CD4-positive, alpha-beta T cell treated with Interleukin-1 beta for 1 hour (primary cell): ENCODE results near the gene ERBB4.

Experiments
- DNase-seq, 2 donors: peaks; one replicate each; pipeline ENCODE4 v3.0.0-alpha.2; 2020 to 2022

The ERBB4 gene

GRCh38 chr2:211981451-211981850, 557.2 kb downstream of the ERBB4 start:
- no peak for DNase-seq

DNA sequence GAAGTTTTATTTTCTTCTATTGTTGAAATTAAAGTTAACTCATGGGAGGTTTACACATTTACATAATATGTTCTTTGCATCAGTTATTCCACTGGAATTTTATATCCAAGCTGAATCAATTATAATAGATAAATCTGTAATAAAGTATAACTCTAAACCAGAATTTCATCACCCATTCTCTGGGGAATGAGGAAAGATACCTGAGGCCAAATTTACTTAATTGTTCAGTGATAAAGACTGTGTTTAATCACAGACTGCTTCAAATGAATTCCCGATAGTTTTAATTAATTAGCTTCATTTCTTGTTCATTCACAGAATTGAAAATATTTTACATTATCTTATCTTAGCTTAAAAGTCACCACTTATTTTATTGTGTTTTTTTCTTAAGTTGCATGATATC, 562.5 kb downstream of the ERBB4 start:
- no peak for DNase-seq

- no peak for DNase-seq
Measured at GRCh38 chr2:211967234-211967633, 571.4 kb downstream of the ERBB4 start.

DNA sequence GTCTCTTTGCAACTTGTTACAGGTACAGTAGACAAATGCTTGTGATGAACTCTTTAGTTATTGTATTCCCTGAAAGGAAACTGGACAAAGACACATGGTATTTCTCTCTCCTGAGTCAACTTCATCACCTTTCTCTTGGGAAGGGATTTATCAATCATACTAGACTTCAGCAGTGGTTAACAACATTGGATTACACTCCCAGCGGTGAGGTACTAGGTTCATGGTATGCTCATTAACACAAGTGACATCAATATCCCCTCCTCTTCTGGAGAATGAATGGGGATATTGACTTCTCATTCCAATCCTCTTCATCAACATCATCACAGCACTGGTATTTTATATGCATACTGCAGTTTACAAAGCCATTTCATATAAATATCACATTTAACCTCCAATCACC, 574.6 kb downstream of the ERBB4 start:
- no peak for DNase-seq

GRCh38 chr2:211957799-211958198, 580.8 kb downstream of the ERBB4 start:
- no peak for DNase-seq

- no peak for DNase-seq
Measured at GRCh38 chr2:211955648-211956047, 583.0 kb downstream of the ERBB4 start.

- no peak for DNase-seq
Measured at GRCh38 chr2:211948932-211949331, 589.7 kb downstream of the ERBB4 start.

GRCh38 chr2:211946960-211947359, 591.6 kb downstream of the ERBB4 start:
- no peak for DNase-seq

GRCh38 chr2:211944572-211944971, 594.0 kb downstream of the ERBB4 start:
- DNase-seq = no peak

- no peak for DNase-seq
Measured at GRCh38 chr2:211942153-211942552, 596.4 kb downstream of the ERBB4 start.

DNA sequence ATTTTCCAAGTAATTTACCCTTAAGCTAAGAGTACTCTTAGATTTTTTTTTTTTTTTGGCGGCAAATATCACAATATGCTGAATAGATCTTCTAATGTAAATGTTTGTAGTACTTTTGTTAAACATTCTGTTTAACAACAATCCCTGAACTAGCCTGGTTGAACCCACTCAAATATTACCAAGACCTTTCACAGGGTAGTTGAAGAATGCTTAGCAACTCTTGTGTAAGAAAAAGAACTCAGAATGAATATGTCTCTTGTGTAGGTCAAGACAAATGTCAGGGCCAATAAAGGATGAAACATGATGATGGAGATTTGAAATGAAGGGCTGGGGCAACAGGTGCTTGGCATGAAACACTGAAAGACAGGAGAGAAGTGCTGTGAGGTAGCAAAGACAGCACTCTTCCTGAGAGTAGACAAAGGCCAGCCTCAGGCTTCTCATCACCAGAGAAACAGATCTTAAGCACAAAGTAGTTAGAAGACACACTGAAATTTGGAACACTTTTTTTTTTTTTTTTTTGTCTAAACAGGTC, 597.3 kb downstream of the ERBB4 start:
- no peak for DNase-seq

DNA sequence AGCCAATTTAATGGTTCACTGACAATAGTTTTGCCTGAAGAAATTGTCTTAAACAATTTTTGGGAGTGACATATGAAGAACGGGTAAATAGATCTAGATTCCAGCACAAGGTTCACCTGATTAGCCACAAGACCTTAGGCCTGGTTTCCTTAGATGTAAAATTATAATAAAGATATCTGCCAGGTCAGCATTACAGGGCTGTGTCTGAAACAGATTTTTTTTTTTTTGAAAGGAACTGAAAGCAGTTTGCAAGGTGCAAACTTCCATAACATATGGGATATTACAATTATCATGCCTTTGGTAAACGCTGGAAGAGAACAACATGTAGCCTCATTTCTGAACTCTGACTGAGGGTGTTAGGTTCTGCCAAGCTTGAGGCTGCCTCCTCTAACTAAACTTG, 599.4 kb downstream of the ERBB4 start:
- DNase-seq = no peak

DNA sequence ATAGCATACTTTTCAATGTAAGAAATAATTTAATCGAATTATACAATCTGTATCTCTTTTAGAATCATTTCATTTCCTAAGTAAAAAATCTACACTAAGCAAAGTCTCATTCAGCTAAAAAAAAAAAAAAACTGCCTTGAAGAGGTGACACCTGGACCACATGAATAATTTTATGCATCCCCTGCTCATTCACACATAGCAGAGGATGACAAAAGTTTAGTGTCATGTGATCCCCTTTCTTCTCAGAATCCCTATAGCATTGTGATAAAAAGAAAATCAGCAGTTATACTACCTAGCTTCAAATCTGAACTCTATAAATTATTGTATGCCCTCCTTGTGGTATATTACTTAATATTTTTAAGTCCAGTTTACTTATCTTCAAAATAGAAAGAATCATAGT, 603.8 kb downstream of the ERBB4 start:
- no peak for DNase-seq

DNA sequence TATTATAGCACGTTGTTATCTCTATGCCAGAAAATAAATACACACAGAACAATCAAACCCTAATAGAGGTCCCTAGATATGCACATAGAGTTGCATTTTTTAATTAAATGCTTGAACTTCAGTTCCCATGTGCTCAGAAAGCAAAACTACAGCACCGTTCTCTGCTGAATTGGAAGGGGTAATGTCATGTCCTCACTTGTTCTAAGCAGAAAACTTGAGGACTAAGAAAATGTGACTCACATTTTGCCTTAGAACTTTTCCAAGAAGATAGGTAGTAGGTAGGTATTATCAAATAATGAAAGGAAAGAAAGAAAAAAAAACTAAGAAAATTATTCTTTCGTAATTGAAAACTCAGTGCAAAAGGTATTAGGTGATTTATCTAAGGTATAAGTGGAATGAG, 607.3 kb downstream of the ERBB4 start:
- DNase-seq = no peak

- no peak for DNase-seq
Measured at GRCh38 chr2:211930331-211930730, 608.3 kb downstream of the ERBB4 start.

GRCh38 chr2:211928201-211928600, 610.4 kb downstream of the ERBB4 start:
- no peak for DNase-seq

DNA sequence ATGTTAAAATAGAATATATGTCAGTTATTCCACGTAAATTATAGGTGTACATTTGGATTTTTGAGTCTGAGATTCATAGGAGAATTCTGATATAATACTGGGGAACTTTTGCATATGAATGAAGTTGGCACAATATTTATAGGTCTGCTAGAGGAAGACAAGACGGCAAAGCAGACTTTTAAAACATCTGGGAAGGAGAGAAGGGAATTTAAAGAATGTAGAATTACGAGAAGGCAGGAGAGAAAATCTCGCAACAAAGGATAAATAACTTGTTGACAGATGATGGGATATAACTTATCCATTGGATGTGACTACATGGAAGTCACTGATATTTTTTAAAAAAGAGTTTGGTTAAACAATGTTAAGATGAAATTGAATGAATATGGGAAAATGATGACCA, 615.6 kb downstream of the ERBB4 start:
- DNase-seq = no peak

DNA sequence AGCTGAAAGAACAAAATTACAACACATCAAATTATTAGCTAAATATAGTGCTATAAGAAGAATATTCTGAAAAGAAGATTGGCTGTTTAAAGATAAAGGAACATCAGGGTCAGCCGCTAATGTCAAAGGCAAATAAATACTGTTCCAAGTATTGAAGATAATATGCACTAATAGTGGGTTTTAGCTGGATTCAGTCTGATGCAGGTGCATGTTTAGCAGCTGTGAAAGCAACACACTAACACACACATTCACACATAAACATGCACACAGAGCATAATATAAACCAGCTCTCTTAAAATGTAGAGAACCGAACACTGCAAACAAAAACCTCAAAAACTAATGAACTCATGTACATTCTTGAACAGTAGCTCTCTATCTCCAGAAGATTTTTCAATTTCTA, 634.6 kb downstream of the ERBB4 start:
- DNase-seq = no peak

DNA sequence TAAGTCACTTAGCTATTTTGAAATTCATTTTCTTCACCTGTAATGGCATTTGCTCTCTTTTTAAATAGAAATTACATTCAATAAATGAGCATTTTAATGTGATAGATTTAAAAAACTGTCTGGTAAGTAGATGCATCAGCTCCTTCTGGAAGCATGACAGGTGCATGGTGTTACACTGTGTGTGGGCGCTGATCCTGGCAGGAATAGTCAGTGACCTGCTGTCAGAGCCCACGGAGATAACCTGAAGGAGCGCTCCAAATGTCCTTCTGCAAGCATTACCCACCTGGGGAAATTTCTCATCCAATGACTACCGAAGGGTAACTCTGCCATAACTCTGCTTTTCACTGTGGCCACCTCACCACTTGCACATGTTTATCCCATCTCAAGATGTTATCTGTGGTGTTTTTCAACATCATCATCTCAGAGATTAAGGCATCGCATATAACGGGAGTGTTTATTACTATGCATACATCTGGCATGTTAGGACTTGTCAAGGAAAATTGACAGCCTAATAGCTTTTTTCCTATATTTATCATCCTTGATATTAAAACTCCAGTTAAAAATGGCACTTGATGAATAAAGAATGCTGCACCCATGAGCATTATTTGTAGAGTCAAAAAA, 637.3 kb downstream of the ERBB4 start:
- no peak for DNase-seq

- no peak for DNase-seq
Measured at GRCh38 chr2:211900518-211900917, 638.1 kb downstream of the ERBB4 start.

- DNase-seq = no peak
Measured at GRCh38 chr2:211900000-211900399, 638.6 kb downstream of the ERBB4 start.

DNA sequence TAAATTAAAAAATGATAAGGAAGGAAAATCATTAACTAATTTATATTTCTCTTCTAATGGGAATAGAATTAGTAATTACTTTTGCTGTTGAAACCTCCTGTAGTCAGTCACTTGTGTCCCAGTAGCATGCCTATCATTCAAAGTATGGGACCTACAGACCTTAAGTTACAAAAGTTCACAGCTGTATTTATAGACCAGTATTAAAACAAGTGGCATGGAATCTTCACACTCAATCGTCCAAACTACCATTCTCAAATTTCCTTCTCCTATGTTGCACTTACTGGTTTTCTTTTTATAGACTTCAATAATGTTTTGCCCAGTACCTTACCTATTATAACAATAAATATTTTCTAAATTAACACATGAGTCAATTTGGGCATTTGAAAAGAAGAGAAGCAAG, 639.9 kb downstream of the ERBB4 start:
- no peak for DNase-seq

GRCh38 chr2:211881449-211881848, 657.2 kb downstream of the ERBB4 start:
- no peak for DNase-seq

DNA sequence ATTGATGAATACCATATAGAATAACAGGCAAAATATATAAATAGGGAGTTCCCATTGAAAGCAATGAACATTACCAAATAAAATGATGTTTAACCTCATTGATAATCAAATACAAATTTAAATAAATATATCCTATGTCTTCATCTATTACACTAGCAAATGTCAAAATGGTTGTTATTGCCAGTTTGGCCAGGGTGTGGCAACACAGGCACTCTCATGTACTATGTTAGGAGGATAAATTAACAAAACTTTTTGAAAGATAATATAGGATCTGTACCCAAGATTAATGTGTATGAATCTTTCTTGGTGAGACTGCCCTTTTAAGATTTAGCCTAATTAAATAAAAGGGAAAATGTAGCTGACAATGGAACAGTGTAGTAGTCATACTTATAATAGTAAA, 659.3 kb downstream of the ERBB4 start:
- DNase-seq = no peak

DNA sequence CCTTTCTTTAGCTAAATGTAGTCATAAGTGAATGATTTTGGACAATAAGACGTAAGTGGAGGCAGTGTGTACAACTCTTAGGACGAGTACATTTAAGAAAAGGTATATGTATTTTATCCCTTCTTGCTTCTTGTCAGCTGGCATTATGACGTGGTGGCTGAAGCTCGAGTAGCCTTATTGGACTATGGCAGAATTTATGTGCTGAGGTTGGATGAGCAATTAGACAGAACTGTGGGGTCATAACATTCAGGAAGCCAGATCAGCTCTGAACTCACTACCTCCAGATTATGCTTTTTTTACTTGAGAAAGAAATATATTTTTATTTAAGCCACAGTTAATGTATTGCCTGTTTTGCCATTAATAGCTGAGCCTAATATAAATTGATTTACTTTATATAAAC, 661.5 kb downstream of the ERBB4 start:
- DNase-seq = no peak
